ENCODE measurements around the gene ATXN1.

Gene ATXN1

DNA sequence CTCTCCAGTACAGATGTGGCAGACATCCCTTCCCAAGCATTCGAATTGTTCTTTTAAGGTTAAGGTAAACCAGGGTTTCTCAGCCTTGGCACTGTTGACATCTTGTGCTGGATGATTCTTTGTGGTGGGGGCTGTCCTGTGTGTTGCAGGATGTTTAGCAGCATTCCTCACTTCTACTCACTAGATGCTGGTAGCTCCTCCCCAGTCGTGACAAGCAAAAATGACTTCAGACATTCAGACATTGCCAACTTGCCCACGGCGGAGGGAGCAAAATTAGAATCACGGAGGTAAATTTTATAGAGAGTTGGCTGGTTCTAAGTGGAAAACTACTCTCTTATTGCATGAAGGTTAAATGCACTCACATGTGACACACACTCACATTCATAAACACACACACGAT lies 334.1 kb downstream of the ATXN1 start:
- H3K27me3 Mint-ChIP-seq: no peaks in the 10 kb centered on the region
- ATAC-seq: no peak
- H3K4me1 Mint-ChIP-seq: peaks cover 62% of the 10 kb centered on the region
- peaks cover 58% of the 10 kb centered on the region for H3K36me3 Mint-ChIP-seq
- H3K4me3 Mint-ChIP-seq: no peak overlapping the region
- no peaks in the 10 kb centered on the region for H3K9me3 Mint-ChIP-seq
- peak overlapping the region; percentile 99 for H3K27ac Mint-ChIP-seq

DNA sequence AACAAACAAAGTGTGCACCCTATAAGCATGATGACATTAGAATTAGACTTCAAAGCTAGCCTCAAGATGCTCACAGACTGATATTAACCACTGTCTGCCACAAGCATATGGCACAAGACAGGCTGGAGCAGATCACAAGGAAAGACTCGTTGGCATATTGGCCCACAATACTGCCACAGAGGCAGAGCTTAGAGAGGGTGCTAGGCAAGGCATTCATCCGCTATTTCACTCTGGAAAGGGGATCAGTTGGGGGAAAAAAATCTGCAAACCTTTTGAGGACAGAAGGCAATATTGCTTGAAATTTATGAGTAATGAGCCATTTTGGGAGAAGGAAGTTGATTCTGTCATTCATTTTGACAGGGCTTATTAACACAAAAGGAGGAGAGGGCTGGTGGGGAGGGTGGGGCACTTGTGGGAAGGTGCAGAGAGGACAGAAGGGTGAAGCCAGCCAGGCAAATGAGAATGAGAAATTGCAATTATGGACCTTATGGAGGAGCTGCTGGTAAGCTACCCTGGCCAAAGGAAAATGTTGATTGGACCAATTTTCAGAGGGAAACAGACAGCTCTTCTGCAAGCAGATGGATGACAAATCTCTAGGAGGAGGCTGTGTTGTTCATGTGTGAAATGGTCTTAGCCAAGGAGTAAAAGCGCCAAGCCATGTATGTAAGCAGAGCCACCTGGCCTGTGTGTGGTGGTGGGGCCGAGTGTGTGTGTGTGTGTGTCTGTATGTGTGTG lies 335.2 kb downstream of the ATXN1 start:
- H3K9me3 Mint-ChIP-seq: no peaks in the 10 kb centered on the region
- no peak overlapping the region for H3K4me3 Mint-ChIP-seq
- H3K4me1 Mint-ChIP-seq: peaks cover 62% of the 10 kb centered on the region
- H3K27ac Mint-ChIP-seq: peak overlapping the region; percentile 99
- H3K36me3 Mint-ChIP-seq: peaks cover 56% of the 10 kb centered on the region
- ATAC-seq: no peak
- H3K27me3 Mint-ChIP-seq: no peaks in the 10 kb centered on the region

- peak overlapping the region; percentile 59 for H3K4me3 Mint-ChIP-seq
- H3K27me3 Mint-ChIP-seq: no peaks in the 10 kb centered on the region
- ATAC-seq: peak; percentile 9
- H3K36me3 Mint-ChIP-seq: peaks cover 27% of the 10 kb centered on the region
- peaks cover 68% of the 10 kb centered on the region for H3K4me1 Mint-ChIP-seq
- H3K27ac Mint-ChIP-seq: peak overlapping the region; percentile 99
- no peaks in the 10 kb centered on the region for H3K9me3 Mint-ChIP-seq
These were observed 339.7 kb downstream of the ATXN1 start for GRCh38 chr6:16421462-16421960.

- no peaks in the 10 kb centered on the region for H3K9me3 Mint-ChIP-seq
- peak; percentile 84 for ATAC-seq
- H3K4me3 Mint-ChIP-seq: peak overlapping the region; percentile 59
- peaks cover 21% of the 10 kb centered on the region for H3K36me3 Mint-ChIP-seq
- H3K27me3 Mint-ChIP-seq: no peaks in the 10 kb centered on the region
- H3K27ac Mint-ChIP-seq: peak overlapping the region; percentile 99
- peaks cover 61% of the 10 kb centered on the region for H3K4me1 Mint-ChIP-seq
These were observed 340.4 kb downstream of the ATXN1 start for GRCh38 chr6:16420715-16421461.

GRCh38 chr6:16420337-16420714 lies 340.9 kb downstream of the ATXN1 start:
- Mint-ChIP-seq H3K9me3 (no peaks in the 10 kb centered on the region), H3K4me3 (peak overlapping the region; percentile 59), H3K4me1 (peaks cover 58% of the 10 kb centered on the region), H3K27me3 (no peaks in the 10 kb centered on the region), H3K36me3 (peaks cover 16% of the 10 kb centered on the region), H3K27ac (peak overlapping the region; percentile 99)
- peak; percentile 49 for ATAC-seq

DNA sequence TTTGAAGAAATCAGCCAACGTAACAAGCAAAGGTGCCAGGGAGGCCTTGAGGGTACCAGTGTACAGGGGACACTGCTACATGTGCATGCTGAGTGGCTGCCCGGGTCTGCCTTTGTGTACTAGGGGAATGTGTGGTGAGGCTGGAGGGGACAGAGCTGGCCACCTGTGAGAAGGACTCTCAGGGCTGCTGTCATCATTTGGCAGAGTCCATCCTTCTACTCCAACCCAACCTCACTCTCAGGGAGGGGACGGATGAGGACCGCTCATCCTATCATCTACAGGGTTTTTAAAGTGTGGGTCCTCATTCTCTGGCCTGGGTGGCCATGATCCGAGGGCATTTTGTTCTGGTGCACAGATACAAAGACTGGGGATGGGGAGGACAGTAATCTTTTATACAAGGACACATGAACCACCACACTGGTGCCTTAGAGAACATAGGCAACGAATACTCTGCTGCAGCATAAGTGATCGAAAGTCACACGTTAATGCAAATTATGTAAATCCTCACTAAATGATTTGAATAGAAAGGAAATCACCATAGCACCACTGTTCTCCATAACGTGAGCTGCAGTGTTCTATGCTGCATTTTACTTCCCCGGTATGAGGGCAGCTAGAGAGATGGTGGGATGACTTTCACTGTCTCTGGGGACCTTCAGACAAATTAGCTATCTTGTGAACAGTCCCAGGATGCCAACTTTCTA lies 341.5 kb downstream of the ATXN1 start:
- peak; percentile 93 for ATAC-seq
- Mint-ChIP-seq H3K4me1 (peaks cover 58% of the 10 kb centered on the region), H3K27ac (peak overlapping the region; percentile 99), H3K9me3 (no peaks in the 10 kb centered on the region), H3K4me3 (peak overlapping the region; percentile 59), H3K27me3 (no peaks in the 10 kb centered on the region), H3K36me3 (peaks cover 16% of the 10 kb centered on the region)

GRCh38 chr6:16418151-16418550 lies 343.1 kb downstream of the ATXN1 start:
- no peak for ATAC-seq
- H3K9me3 Mint-ChIP-seq: no peaks in the 10 kb centered on the region
- peaks cover 2% of the 10 kb centered on the region for H3K36me3 Mint-ChIP-seq
- no peaks in the 10 kb centered on the region for H3K27me3 Mint-ChIP-seq
- H3K27ac Mint-ChIP-seq: no peak overlapping the region
- H3K4me1 Mint-ChIP-seq: peaks cover 62% of the 10 kb centered on the region
- H3K4me3 Mint-ChIP-seq: no peak overlapping the region

DNA sequence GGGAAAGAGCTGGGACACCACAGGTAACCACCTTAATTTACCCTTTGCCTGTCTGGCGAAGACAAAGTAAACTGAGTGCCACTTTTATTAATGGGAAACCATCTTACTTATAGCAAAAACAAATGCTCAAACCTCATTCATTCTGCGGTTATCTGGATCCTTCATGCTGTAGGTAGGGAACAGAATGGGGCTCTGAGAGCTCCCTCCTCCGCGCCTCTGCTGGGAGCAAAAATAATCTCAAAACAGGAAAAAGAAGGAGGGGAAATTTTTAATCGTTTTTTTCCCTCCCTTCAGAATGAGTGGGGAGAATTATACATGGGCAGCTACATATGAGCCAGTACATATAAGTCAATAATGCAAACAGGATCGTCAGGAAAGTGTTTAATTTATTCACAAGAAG lies 345.6 kb downstream of the ATXN1 start:
- peak overlapping the region; percentile 98 for H3K27ac Mint-ChIP-seq
- H3K36me3 Mint-ChIP-seq: peaks cover 7% of the 10 kb centered on the region
- no peak for ATAC-seq
- no peak overlapping the region for H3K4me3 Mint-ChIP-seq
- H3K9me3 Mint-ChIP-seq: no peaks in the 10 kb centered on the region
- H3K27me3 Mint-ChIP-seq: no peaks in the 10 kb centered on the region
- H3K4me1 Mint-ChIP-seq: peaks cover 56% of the 10 kb centered on the region

DNA sequence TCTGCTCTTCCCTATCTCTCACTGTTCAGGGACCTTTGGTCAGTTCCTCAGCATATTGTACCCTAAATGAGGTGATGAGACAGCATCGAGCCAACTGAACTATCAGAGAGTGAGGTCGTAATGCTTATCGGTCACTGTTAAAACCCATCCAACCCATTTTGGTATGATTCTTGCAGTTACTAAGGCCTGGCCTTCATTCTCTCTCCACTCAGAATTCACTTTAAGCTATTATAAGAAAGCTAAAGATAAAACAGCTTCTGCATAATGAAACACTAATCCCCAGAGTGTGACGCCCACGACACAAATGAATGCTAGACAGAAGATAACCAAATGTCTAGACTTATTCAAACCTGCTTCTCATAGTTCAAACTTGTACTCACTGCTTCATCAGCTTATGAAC lies 347.1 kb downstream of the ATXN1 start:
- peak; percentile 84 for ATAC-seq
- H3K27me3 Mint-ChIP-seq: no peaks in the 10 kb centered on the region
- H3K4me3 Mint-ChIP-seq: peak overlapping the region; percentile 60
- H3K36me3 Mint-ChIP-seq: peaks cover 15% of the 10 kb centered on the region
- peak overlapping the region; percentile 98 for H3K27ac Mint-ChIP-seq
- H3K9me3 Mint-ChIP-seq: no peaks in the 10 kb centered on the region
- H3K4me1 Mint-ChIP-seq: peaks cover 55% of the 10 kb centered on the region

GRCh38 chr6:16413399-16413798 lies 347.9 kb downstream of the ATXN1 start:
- Mint-ChIP-seq H3K4me1 (peaks cover 53% of the 10 kb centered on the region), H3K9me3 (no peaks in the 10 kb centered on the region), H3K4me3 (peak overlapping the region; percentile 60), H3K27ac (peak overlapping the region; percentile 98), H3K27me3 (no peaks in the 10 kb centered on the region), H3K36me3 (peaks cover 21% of the 10 kb centered on the region)
- peak; percentile 74 for ATAC-seq

DNA sequence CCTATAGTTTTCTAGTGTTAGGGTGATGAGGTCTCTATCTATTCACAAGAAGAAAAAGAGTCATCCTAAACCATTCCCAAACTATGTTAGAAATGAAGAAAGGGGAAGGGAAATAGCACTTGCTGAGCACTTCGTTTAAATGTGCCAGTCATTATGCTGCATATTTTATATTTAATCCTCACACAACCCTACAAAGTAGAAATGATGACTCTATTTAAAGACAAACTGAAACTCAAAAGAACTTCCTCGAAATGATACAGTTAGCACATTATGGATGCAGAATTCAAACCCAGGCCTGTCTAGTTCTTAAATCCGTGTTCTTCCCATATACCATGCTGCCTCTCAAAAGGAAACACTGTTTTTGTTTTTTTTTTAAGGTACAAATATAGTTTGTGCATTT lies 348.3 kb downstream of the ATXN1 start:
- Mint-ChIP-seq H3K27ac (peak overlapping the region; percentile 98), H3K27me3 (no peaks in the 10 kb centered on the region), H3K4me3 (peak overlapping the region; percentile 60), H3K4me1 (peaks cover 54% of the 10 kb centered on the region), H3K9me3 (no peaks in the 10 kb centered on the region), H3K36me3 (peaks cover 25% of the 10 kb centered on the region)
- ATAC-seq: peak; percentile 10

DNA sequence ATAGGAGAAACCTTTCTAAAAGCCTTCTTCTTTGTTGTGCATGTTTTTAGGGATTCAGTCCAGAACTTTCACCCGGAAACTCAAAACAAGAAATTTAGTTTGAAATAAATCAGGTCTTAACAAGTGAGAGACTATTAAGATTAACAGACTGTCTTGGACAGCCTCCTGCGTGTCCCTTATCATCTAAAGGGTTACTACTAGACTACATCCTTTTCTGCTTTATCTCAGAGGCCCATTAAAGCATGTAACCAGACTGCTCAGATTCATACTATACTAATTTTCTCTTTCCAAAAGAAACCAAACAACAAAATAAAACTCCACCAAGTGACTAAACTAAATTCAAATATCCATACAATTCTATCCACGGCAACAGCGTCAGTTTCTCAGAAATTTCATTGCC lies 349.1 kb downstream of the ATXN1 start:
- H3K9me3 Mint-ChIP-seq: no peaks in the 10 kb centered on the region
- H3K4me3 Mint-ChIP-seq: peak overlapping the region; percentile 27
- no peaks in the 10 kb centered on the region for H3K27me3 Mint-ChIP-seq
- H3K36me3 Mint-ChIP-seq: peaks cover 30% of the 10 kb centered on the region
- peaks cover 61% of the 10 kb centered on the region for H3K4me1 Mint-ChIP-seq
- peak overlapping the region; percentile 98 for H3K27ac Mint-ChIP-seq
- ATAC-seq: no peak

DNA sequence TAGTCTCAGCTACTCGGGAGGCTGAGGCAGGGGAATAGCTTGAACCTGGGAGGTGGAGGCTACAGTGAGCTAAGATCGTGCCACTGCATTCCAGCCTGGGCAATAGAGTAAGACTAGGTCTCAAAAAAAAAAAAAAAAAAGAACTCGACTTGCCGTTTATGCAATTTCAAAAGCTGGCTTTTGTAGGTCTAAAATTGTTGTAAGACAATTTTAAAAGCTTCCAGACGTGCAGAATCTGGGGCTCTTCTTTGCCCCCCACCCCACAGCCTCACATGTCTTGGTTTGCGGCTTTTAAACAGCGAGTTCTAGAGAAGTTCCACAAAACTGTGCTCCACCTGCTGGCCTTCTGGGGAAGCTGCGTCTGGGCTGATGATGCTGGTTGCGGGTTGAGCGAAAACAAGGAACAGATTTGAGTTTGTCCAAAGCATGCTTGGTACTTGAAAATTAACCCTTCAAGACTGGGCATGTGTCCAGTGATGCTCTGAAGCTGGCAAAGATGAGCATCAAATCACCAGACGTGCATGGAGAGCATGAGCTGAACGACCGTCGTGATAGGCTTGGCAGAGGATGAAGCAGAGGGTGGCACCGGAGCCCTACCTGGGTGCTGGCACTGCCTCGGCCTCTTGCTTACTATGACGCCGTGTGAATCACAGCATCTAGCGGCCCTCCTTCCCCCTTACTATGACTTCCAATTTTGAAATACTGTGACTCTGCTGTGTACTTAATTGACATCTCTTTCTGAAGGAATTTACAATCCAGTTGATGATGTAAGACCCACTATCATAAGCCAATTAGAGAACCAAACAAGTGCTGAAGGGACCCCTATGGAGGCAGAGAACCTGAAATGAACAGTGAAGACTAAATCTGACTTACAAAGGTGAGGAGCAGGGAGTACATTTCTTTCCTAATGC lies 351.5 kb downstream of the ATXN1 start:
- Mint-ChIP-seq H3K27ac (peak overlapping the region; percentile 51), H3K4me1 (peaks cover 73% of the 10 kb centered on the region), H3K27me3 (no peaks in the 10 kb centered on the region), H3K9me3 (no peaks in the 10 kb centered on the region), H3K4me3 (peak overlapping the region; percentile 3), H3K36me3 (peaks cover 33% of the 10 kb centered on the region)
- peak; percentile 69 for ATAC-seq

- no peaks in the 10 kb centered on the region for H3K27me3 Mint-ChIP-seq
- peaks cover 42% of the 10 kb centered on the region for H3K36me3 Mint-ChIP-seq
- H3K27ac Mint-ChIP-seq: peak overlapping the region; percentile 51
- ATAC-seq: no peak
- H3K4me1 Mint-ChIP-seq: peaks cover 70% of the 10 kb centered on the region
- no peaks in the 10 kb centered on the region for H3K9me3 Mint-ChIP-seq
- no peak overlapping the region for H3K4me3 Mint-ChIP-seq
These were observed 352.5 kb downstream of the ATXN1 start for GRCh38 chr6:16408766-16409165.
